Activated T-cell treated with anti-CD3 and anti-CD28 coated beads for 48 hours (primary cell): ENCODE measurements around the gene TMEM9B.
"Not testable (repeated sequence)": the region's sequence is repeated elsewhere in the genome, so short reads cannot be mapped to it uniquely, and the experiment has no call there.

ENCODE experiments used
- DNase-seq: peaks from one replicate; pipeline ENCODE4 v3.0.0-alpha.2; 2020; ENCODE audit warnings: low read depth

TMEM9B gene

DNA sequence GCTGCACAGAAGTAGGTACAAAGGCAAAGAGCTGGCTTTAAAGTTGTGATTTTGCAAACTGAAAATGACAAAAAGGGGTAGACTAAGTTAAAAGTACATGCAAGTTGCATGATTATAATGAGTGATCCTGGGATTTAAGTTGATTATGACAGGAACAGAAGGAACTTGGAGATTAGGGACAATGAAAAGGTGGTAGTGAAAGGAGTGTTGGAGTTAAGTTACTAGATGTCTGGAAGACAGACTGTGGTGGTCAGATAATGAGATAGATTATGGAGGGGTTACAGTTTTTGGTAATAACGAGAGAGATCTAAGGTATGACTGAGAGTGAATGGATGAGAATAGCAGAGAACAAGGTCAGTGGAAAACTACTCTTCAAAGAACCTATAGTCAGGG lies 7.7 kb upstream of the TMEM9B start:
- DNase-seq = no peak

DNA sequence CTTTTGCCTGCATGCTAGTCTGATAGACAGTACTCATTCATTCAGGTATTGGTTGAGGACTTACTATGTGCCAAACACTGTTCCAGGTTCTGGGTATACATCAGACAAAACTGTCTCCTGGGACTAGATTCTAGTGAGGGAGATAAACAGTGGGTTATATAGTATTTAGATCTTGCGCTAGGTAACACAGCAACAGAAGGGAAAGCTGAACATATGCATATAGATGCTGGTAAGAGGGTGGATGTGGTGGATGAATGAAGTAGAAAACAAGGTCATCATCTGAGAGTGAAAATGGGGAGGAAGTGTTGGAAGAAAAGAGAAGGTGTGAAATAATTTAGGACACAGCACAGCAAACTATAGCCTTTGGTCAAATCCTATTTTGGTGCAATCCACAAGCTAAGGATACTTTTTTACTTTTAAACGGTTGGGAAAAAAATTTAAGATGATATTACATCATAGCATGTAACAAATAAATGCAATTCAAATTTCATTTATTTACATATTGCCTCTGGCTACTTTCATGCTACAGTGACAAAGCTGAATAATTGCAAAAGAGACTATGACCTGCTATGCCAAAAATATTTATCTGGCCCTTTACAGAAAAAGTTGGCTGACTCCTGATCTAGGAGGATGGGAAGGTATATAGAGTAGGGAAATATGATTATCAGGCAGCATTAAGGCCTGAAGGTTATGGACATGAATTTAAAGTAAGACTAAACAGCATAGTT lies 7.1 kb upstream of the TMEM9B start:
- no peak for DNase-seq

DNA sequence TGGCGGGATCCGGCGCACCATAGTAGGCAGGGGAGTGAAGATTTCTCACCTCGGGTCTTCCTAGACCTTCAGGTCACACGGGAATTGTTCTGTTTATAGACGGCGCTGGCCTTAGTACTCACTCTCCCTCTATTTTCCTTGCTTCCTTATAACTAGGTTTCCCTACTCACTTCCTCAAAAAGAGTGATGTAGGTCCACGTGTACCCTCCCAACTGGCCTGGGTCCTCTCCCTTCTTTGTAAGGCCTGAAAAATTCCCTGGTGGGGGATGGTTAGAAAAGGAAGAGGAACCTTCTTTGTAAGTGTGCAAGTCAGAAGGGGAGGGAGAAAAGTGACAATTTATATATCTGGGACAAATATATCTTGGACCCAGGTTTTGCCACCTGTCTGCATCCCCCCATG lies 2.9 kb upstream of the TMEM9B start:
- no peak for DNase-seq

DNA sequence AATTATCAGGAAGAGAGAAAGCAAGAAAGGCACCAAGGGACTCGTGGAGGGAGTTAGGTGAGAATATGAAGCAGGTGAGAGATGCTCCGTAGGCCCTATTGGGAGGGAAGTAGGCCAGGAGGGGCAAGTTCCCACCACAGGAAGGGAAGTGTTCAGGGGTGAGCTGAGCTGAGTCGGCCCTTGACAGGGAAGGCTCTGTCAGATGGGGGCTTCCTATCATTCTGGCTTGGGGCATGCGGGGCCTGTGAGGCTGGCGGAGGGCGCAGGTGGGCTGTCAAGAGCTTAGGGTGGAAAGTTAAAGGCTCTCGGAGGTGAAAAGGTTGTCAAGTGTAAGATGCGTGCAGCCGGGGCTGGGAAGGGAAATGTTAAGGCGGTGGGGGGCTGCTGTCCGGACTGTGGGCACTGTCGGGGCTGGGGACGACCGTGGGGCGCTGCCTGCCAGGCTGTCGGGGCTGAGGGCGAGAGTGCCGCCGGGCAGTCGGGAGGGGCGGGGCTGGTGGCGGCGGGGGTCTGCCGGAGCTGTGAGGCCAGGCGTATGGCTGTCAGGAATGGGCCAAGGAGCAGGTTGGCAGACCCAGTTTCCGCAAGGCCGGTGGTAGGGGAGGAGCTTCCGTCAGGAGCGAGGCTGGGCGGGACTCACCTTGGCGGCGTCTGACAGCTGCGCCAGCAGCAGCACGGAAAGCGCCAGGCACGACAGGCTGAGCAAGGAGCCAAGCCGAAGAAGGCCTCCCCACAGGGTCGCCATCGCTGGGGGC lies 496 bp downstream of the TMEM9B start:
- DNase-seq = peak; percentile 72

DNA sequence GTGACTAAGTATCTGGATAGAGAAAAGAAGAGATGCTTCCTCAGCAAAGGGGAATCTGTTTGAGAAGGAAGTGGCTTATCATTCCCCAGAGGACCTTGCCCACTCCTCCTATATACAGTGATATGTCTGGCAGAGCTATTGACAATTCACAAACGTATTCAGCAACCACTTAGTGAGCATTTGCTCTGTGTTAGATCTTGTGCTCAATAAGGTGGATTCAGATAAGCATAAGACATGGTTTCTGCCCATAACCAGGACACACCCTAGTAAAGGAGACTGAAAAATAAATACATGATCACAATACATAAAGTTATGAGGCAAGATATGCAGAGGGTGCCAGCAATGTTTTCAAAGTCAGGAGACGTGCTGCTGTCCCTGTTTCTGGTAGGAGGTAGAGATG lies 1.4 kb downstream of the TMEM9B start:
- DNase-seq = no peak

DNA sequence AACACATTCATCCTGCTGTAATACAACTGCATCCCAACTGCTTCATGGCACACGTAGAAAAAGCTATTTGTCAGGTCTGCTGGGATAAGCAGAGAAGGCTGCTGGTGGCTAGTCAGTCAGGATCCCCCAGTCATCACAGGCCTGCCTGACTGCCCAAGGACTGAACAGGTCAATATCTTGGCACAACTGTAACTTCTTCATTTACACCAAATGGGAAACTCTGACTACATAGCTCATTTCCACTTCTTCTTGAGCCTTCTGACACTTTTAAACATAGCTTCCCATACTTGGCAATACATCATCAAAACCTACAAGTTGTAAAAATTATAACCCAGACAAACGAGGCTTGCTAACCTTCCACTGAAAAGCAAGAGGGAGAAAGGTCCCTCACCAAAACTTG lies 2.8 kb downstream of the TMEM9B start:
- DNase-seq = no peak

DNA sequence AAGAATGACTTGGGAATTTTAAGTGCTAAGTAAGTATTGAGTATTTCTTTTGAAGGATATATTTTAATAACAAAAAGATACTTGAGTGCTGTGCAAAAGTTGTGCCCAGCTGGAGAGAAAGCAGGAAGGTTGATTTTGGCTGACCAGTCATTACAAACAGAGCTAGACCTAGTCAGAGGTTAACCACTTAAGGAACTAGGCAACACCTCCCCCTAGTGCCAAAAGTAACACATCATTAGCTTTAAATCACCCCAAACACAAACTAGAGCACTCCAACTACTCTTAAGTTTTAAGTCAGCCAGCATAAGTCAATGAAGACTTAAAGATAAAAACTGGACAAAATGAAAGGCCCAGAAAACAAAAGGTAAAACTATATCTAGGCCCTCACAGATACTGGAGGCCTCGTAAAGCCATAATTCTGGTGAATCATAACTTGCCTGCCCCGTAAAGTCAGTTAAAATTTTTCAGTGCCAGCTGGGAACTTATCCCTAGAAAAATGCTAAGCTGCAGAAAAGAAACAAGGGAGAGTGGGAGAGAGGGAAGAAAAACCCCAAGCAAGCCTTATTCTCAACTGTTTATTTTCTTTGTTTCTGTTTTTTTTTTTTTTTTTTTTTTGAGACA lies 4.6 kb downstream of the TMEM9B start:
- no peak for DNase-seq

DNA sequence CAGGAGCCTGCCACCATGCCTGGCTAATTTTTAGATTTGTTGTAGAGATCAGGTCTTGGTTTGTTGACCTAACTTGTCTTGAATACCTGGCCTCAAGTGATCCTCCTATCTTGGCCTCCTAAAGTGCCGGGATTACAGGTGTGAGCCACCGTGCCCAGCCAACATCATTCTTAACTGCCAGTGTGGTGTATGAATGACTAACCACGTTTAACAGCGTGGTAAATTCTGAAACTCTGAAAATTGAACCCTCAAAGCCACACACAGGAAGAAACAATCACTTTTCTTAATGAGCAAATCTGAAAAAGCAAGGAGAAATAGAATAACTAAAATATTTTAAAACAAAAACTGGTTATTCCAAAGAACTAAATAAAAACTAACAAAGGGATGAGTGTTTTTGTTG lies 7.4 kb downstream of the TMEM9B start:
- no peak for DNase-seq

DNA sequence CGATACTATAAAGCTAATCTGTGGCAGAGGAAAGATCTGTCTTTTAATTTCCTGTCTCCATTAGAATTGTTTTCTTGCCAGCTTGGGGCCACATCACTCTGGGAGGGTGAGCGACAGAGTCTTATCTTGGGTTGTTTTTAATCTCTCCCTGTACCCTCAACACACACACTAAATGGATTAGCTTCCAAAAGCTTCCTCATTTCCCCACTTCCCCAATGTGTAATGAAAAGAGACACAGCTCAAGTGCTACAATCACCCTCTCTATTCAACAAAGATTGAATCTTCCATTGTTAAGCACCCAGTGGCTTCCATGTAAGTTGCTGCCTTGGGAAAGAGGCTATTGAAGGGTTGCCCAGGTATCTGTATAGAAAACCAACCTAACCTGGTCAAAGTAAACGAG lies 15.4 kb downstream of the TMEM9B start:
- no peak for DNase-seq

DNA sequence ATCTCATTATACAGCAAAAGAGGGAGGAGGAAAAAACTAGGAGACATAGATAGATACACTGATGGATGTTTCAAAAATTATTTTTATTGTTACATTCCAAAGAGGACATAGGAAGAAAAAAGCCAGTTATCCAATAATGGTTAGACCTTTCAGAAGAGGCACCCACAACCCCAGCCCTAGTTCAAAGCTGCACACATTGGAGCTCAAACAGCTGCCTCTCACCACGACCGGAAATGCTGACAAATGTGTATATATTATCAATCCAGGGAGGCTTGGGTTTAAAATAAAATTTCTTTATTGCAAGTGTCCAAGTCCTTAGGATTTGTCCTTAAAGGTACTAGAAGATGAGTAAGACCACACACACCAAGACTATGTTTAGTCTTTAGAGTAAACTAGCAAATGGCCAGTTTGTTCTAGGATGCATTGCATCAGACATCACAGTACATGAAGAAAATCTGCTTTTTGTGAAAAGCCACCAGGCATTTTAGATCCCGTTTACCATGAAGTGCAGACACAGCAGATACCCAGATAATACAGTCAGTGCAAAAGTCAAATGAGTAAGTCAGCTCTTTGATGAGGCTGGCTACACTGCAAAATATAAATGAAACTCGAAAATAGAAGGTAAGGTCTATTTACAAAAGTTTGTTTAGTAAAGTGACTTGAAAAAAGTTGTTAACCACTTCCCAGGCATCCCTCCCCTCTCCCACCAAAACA lies 16.9 kb downstream of the TMEM9B start:
- no peak for DNase-seq

DNA sequence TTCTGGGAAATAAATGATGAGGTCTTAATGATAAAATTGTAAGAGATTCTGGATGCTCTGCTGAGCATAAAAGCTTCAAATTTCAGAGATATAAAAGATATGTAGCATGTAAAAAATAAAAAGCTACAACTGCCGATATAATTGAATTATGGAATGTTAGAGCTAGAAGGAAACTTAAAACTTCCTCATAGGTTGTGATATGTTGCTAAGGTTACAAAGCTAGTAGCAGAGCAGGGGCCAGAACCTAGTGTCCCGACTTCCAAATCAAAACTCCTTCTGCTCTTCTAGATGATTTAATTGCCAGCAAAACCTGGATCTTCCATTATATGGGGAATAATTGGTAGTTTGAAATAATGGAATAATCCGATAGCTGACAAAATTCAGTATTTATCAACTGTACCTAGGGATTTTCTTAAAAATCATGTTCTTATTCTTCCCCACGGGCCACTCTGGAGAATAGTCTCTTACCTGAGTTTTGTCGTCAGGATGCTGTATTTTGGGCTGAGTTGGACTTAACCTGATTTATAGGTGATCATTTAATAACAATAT lies 21.6 kb downstream of the TMEM9B start, which contains the start of gene ASCL3:
Gene ASCL3 (minus strand): TSS at position 499 of the 549 bp plus-strand sequence. CDS start 4,855 bp downstream, outside the sequence.
- DNase-seq = no peak

DNA sequence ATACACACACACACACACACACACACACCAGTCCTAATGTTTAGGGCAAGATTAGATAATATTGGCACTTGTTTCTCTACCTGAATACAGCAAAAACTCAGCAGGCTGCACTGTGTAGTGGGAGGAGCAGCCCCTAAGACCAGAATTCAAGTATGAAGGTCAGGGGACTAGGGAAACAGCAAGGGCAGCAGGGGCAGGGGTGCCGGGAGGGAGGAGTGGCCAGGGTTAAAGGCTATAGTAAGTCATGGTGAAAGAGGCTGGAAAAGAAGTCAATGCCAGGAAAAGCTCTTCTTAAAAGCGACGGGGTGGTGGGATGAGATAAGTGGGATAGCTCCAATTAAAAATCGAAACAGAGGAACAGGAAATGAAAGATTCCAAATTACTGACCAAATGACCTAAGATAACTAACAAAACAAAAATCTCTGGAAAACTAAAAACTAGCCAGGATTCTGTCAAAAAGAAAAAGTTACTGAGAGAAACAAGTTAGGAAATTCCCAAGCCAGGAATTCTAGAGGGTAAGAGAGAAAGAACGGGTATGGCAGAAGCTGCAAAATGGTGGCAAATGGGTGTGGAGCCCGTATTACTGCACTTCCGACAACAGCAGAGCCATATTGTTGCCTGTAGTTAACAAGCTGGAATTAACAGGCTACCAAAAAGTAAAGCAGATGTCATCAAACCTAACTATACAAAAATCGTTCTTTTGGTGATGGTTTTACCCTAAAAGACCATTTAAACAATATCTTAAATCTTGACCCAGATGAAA lies 22.7 kb downstream of the TMEM9B start:
- no peak for DNase-seq

DNA sequence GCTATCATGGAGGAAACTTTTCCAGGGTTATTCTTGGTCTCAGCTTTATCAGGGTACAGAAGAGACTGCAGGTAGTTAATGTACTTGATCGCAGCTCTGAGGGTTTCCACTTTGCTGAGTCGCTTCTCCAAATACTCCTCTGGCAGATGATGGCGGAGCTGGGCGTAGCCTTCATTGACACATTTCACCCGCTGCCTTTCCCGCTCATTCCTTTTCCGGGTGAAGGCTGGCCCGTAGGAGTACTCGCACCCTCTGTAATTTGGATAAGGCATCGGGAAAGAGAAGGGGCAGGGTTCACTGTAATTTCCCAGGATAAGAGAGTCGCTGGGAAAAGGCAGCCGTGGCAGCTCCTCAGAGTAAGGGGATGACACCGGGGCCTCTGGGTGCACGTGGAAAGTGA lies 26.6 kb downstream of the TMEM9B start:
- DNase-seq = no peak

DNA sequence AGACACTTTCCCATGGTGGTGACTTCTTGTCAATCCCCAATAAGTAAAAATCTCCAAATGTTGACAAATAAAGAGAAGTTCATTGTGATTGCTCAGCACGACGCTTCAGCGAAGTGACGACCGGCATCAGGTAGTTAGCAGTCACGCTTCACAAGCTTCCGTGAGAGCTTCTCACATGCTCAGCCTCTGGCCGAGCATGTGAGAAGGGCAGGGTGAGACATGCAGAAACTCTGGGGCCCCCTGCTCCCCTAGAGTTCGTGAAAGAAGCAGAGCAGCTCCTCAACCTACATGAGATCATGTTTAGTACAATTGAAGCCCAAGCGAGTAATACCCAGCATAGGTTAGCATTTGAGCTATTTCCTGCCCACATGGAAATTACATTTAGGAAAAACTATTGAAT lies 27.1 kb downstream of the TMEM9B start:
- DNase-seq = no peak

DNA sequence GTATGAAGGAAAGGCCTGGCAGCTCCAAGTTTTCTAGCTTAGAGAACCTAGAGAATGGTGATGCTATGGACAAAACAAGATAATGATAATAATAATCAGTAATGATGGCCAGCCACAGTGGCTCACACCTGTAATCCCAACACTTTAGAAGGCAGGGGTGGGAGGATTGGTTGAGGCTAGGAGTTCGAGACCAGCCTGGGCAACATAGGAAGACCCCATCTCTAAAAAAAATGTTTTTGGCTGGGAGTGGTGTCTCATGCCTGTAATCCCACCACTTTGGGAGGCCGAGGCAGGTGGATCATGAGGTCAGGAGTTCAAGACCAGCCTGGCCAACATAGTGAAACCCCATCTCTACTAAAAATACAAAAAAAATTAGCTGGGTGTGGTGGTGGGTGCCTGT lies 28.5 kb downstream of the TMEM9B start:
- not testable (repeated sequence) for DNase-seq

DNA sequence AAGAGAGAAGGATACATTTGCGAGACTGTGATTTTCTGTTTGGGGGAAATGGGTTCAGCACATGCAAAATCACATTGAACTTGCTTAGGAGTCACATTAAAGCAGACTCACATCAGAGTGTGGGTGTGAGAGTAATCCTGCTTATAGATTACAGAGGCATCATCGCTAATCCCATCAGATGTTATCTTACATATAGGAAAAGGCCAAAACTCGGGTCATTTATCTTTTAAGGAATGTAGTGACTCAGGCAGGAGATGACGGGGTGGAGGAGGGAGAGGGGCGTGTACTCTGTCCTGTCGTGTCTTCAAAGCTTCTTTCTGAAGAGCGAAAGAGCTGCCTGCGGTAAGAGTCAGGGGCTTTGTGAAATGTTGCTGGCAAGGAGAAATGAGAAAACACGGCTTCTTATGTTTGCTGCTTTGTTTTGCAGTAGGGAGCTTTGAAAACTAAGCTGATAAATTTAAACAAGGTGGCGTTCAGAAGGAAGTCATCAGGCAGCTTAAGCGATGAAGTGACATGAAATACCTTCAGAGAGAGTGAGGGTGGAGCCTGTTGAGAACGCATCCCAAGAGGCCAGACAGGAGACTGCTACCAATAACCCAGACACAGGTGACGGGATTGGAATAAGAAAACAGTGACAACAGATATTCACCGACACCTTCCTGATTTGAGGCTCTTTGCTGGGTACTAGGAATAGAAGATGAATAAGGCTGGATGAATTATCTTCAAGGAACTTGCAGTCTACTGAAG lies 29.3 kb downstream of the TMEM9B start:
- DNase-seq = no peak

DNA sequence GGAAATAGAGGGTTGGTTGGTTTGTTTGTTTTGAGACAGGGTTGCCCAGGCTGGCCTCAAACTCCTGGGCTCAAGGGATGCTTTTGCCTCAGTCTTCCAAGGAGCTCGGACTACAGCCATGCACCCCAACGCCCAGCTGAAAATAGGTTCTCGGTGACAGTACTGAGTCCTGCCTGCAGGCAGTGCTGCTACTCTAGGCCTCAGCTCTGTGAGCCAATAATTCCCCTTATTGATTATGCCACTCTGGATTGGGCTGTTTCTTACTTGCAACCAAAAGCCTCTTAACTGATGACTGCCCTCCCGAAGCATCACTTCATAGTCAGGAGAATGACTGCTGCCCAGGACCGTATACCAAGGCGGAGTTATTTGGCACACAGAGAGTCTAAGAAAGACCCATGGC lies 30.3 kb downstream of the TMEM9B start:
- DNase-seq = no peak

DNA sequence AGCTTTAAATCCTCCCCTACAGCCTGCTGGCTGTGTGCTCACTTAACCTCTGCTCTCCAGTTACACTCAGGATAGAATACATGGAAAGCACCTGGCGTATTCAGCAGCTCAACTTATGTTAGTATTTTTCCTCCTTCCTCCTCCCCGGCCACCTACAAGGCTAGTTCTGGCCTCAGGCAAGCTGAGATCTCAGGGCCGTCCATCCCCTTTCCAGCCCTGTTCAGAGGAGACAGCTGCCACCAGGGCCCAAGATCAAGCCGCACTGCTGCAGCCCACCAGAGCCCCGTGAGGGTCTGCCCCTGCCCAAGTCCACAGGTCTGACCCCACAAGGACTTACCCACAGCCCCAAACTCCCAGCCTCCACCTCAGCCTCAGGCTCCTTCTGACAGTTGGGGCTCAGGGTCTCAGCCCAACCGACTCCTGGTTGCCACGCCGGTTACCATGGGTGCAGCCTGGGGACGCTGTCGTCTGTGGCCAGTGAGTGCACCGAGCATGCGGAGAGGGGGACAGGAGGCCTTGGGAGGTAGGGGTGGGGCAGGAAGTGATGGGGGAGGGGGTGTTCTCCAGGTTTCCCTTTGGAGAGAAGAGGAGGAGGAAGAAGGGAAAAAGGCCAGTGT lies 31.6 kb downstream of the TMEM9B start, which contains the start of gene C11orf16:
Gene C11orf16 (minus strand): TSS at position 384 of the 617 bp plus-strand sequence. CDS start 639 bp downstream, outside the sequence.
- no peak for DNase-seq

DNA sequence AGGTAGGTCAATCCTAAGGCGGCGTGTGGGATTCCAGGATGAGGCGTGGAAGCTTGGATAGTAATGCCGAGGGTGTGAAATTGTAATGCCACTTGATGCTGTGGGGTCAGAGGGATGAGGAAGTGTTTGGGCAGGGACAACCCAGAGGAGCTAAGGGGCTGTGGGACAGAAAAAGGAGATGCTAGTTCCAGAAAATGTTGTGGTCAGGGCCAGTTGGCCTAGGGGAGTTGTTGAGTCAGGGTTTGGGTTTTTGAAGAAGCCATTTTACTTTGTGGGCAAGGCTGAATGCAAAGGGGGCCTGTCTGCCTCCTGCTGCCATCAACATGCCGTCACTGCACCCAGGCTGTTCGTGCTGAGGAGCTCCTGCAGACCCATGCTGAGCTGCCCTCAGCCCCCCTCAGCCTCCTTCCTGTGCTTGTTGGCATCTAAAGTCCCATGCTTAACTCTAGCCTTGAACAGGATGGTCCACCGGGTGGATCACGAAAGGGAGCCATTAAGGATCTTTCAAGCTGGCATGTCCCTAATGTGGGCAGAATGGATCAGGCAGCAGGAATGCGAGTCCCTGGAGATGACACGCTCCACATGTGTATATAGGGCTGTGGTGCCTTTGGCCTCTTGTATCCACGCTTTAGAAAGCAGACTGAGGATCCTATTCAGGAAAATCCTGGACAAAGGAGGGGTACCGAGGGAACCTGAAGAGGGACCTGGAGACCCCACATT lies 33.6 kb downstream of the TMEM9B start:
- no peak for DNase-seq
